GM19438 (cell line): ENCODE measurements around the gene KCNE4.

Source experiments
- ATAC-seq: cut with Tn5 transposase; IDR thresholded peaks from one replicate; pipeline ENCODE4 v1.9.1; 2021; ENCODE audit warnings: low read depth; ENCODE audit not compliant: unreplicated experiment

The KCNE4 gene

DNA sequence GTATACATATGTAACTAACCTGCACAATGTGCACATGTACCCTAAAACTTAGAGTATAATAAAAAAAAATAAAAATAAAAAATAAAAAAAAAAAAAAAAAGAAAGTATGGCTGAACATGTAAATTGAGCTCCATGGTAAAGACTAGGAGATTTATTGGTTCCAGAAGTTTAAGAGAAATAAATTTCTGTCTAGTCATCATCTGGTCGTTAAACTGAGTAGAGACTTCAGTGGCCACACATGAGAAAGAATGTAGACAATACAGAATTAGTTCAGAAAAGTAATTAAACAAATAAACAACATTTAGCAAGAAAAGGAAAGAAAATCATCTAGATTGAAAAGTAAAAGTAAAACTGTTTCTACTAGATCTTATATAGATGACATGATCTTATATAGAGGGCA is 12.4 kb upstream of the KCNE4 start:
- ATAC-seq = no peak

DNA sequence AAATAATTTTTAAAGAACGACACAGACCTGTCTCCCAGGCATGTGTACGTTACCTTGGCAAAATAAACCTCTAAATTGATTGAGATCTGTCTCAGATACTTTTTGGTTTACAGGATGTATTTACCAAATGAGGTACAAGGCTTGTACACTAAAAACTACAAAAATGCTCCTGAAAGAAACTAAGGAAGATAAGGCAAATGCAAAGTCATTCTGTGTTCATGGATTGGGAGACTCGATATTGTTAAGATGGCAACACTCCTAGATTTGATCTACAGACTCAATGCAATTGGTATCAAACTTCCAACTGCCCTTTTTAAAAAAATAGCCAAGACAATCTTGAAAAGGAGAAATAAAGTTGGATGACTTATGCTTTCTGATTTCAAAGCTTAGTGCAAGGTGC is 11.5 kb upstream of the KCNE4 start:
- no peak for ATAC-seq

GRCh38 chr2:223041527-223042109 is 10.4 kb upstream of the KCNE4 start:
- ATAC-seq = no peak

DNA sequence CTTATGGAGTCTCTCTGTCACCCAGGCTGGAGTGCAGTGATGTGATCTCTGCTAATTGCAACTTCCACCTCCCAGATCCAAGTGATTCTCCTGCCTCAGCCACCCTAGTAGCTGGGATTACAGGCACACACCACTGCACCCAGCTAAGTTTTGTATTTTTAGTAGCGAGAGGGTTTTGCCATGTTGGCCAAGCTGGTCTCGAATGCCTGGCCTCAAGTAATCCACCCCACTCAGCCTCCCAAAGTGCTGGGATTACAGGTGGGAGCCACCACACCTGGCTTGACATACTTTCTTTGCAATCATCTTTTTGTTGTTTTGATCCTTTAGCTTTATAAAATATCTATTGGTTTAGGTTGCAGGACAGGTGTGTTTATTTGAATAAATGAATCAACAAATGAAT is 9.7 kb upstream of the KCNE4 start:
- no peak for ATAC-seq

DNA sequence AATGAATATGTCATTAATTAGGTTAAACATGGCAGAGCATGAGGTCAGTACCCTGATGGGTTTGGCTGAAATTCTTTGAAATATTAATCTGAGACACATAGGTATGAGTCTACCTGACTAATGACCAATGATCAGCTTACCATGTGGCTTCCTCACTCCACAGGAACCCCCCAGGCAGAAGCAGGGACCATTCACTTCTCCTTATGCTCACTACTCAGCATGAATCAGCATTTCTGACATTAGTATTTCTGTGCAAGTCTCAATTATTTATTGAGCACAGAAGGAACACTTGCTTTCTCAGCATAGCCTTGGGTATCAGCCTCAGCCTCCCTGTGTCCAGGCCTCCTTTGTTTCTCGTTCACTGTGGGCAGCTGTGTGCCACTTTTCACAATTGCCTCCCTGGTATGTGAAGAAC is 9.3 kb upstream of the KCNE4 start:
- no peak for ATAC-seq

GRCh38 chr2:223043164-223043941 is 8.6 kb upstream of the KCNE4 start:
- ATAC-seq = no peak

DNA sequence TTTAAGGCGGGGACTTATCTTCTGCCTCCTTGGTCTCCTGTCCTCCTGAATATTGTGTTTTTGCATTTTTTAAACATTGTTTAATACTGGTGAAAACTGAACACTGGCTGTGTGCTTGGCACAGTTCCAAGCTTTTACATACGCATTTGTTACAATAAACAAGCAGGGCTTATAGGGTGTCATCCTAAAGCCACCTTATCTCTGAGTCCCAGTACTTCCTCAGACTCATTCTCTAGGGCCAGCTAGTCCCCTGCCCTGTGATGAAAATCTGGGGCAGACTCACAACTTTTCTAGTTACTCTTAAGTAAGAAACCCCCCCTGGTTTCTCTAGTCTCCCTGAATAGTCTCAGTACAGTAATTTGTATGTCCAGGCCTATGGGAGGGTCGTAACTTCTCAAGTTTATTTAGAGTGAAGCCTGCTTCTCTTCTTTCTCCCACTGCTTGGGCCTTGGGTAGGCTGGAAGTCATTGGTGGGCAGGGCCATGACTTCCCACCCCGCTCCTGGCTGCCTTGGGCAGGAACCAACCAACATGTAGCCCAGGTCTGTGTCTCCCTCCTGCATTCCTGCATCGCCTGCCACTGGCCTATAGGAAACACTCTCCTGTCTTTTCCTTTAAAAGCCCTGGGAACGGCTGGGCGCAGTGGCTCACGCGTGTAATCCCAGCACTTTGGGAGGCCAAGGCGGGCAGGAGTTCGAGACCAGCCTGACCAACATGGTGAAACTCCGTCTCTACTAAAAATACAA is 7.7 kb upstream of the KCNE4 start:
- no peak for ATAC-seq

- ATAC-seq = no peak
Measured at GRCh38 chr2:223044916-223045700, 6.9 kb upstream of the KCNE4 start.

- no peak for ATAC-seq
Measured at GRCh38 chr2:223046470-223047040, 5.4 kb upstream of the KCNE4 start.

- ATAC-seq = no peak
Measured at GRCh38 chr2:223047260-223047761, 4.7 kb upstream of the KCNE4 start.

GRCh38 chr2:223048519-223048918 is 3.5 kb upstream of the KCNE4 start:
- no peak for ATAC-seq

- ATAC-seq = no peak
Measured at GRCh38 chr2:223049356-223049755, 2.6 kb upstream of the KCNE4 start.

- ATAC-seq = no peak
Measured at GRCh38 chr2:223050188-223050587, 1.8 kb upstream of the KCNE4 start.

- no peak for ATAC-seq
Measured at GRCh38 chr2:223050900-223051504, 988 bp upstream of the KCNE4 start.

DNA sequence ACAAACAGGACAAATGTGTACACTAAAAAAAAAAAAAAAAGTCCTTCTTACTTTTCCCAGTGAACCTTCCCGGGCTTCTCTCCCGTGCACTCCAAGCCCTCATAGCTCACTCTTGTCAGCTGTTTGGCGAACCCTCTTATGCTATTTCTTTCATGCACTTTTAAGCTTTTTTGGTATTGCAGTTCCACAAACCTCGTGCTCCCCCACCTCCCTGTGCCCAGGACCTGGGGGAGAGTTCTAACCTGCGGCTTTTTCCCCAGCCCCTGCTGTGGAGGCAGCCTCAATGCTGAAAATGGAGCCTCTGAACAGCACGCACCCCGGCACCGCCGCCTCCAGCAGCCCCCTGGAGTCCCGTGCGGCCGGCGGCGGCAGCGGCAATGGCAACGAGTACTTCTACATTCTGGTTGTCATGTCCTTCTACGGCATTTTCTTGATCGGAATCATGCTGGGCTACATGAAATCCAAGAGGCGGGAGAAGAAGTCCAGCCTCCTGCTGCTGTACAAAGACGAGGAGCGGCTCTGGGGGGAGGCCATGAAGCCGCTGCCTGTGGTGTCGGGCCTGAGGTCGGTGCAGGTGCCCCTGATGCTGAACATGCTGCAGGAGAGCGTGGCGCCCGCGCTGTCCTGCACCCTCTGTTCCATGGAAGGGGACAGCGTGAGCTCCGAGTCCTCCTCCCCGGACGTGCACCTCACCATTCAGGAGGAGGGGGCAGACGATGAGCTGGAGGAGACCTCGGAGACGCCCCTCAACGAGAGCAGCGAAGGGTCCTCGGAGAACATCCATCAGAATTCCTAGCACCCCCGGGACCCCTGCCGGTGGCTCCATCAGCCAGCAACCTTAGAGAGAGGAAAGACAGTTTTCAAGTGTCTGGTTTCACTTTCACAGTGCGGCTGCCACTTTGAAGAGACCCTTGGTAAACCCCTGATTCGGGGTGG is 826 bp downstream of the KCNE4 start:
- ATAC-seq = no peak

DNA sequence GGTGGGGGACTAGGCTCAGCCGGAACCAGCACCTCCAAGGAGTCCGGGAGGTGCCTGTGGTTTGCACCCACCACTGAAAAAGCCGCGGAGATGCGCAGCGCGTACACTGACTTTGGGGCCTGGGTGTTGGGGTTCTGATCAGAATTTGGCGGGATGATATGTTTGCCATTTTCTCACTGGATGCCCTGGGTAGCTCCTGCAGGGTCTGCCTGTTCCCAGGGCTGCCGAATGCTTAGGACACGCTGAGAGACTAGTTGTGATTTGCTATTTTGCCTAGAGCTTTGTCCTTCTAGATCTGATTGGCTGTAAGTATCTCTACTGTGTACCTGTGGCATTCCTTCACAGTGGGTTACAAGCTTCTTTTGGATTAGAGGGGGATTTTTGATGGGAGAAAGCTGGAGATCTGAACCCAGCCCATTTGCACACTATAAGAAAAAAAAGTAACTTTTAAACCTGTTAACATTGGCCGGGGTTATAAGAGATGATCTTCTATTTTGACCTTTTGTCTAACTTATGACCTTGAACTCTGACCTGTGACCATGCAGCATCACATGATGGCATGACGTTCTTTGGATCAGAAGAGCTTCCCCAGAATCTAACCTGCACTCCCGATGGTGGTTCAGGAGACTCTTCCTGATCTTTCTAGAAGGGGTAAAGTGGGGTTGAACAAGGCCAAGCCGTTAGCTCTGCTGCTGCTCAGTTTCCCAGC is 1.6 kb downstream of the KCNE4 start:
- ATAC-seq = no peak

- no peak for ATAC-seq
Measured at GRCh38 chr2:223054193-223054781, 2.3 kb downstream of the KCNE4 start.

- ATAC-seq = no peak
Measured at GRCh38 chr2:223055140-223055539, 3.1 kb downstream of the KCNE4 start.
